Lower leg skin (tissue), 4 donors: ENCODE results near the gene ASH1L. TPM values are rescaled to one million over a fixed set of nuclear protein-coding genes. Genes with fewer than 3 reads are reported as not detected.
A peak's percentile ranks its signal among the peaks of the same experiment; 100 is the strongest.

Source experiments
- DNase-seq, 2 donors: peaks; one replicate each; pipeline ENCODE4 v3.0.0-alpha.2; 2019; ENCODE audit warnings: low spot score in 2 of 2
- H3K4me3 ChIP-seq: fragments of 200-600 bp; sonication (generic); 2 replicates; pipeline ENCODE4 v1.5.1; 2017; ENCODE audit warnings: mild to moderate bottlenecking, low read depth; ENCODE audit not compliant: poor library complexity, severe bottlenecking
- POLR2A ChIP-seq, 2 donors: fragments of 450-650 bp; IDR thresholded peaks; one replicate each; pipeline ENCODE4 v1.6.1; 2016 to 2017; ENCODE audit warnings: antibody characterized with exemption in 2 of 2, mild to moderate bottlenecking in 1 of 2, moderate library complexity in 1 of 2
- WGBS, 2 donors: methylation state at CpG; one replicate each; pipeline ENCODE4 v1.1.5; 2018; 5-methylcytosine and 5-hydroxymethylcytosine counted together
- intact Hi-C: fragments of 100-400 bp; cut with DNase I; formaldehyde crosslinking; loops from one replicate; pipeline ENCODE4 v1.15.0; 2023; ENCODE audit warnings: low total_unique reads
- total RNA-seq, 4 donors: library from RNA; depleted of rRNA; stranded (reverse); fragments of >200 nt; gene quantifications; one replicate each; pipeline ENCODE4 v1.1.0, GENCODE V29; 2016
- TF ChIP-seq, protein P1 (sequence below), 3 donors: fragments of 450-650 bp; IDR thresholded peaks; one replicate each; pipeline ENCODE4 v1.5.1; 2016; ENCODE audit warnings: antibody characterized with exemption in 3 of 3, mild to moderate bottlenecking in 3 of 3, moderate library complexity in 2 of 3

The ASH1L gene
- total RNA-seq, 4 donors from 2014 or later, result 40.6 to 59.4 (median 49.9) TPM

DNA sequence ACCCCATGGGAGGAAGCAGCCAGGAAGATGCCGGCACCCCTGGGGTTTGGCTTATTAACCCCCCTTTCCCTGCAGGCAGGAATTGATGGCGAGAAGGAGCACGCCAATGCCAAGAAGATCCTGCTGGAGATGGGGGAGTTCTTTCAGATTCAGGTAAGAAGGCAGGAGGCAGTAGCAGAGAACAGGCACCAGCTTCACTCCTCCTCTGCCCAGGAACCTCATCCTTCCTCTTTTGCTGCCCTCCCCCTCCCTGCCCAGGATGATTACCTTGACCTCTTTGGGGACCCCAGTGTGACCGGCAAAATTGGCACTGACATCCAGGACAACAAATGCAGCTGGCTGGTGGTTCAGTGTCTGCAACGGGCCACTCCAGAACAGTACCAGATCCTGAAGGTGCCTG, 243.1 kb downstream of the ASH1L start:
- intact Hi-C loops, result no loop called here
- no peak overlapping the region for H3K4me3 ChIP-seq
- TF ChIP-seq POLR2A (IDR thresholded peaks at IDR 0.05), result no peak
- TF ChIP-seq, protein P1, sequence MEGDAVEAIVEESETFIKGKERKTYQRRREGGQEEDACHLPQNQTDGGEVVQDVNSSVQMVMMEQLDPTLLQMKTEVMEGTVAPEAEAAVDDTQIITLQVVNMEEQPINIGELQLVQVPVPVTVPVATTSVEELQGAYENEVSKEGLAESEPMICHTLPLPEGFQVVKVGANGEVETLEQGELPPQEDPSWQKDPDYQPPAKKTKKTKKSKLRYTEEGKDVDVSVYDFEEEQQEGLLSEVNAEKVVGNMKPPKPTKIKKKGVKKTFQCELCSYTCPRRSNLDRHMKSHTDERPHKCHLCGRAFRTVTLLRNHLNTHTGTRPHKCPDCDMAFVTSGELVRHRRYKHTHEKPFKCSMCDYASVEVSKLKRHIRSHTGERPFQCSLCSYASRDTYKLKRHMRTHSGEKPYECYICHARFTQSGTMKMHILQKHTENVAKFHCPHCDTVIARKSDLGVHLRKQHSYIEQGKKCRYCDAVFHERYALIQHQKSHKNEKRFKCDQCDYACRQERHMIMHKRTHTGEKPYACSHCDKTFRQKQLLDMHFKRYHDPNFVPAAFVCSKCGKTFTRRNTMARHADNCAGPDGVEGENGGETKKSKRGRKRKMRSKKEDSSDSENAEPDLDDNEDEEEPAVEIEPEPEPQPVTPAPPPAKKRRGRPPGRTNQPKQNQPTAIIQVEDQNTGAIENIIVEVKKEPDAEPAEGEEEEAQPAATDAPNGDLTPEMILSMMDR (IDR thresholded peaks at IDR 0.05), result no peak
- DNase-seq, result no peak
- 69 to 81% methylated on average over 5 of the region's 5 CpGs for WGBS, 2 donors

DNA sequence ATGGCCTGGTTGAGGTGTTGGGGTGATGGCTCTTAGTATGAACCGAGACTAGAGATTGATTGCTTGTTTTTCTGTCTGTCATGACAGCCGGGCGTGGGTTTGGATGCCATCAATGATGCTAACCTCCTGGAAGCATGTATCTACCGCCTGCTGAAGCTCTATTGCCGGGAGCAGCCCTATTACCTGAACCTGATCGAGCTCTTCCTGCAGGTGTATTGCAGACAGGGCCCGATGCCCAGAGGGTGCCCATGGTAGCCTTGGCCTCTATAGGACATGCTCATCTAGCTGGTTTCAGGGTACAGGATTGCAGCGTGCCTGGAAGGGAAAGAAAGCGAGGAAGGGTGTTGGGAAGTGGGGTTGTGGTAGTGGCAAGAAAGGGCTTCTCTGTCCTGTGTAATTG, 244.5 kb downstream of the ASH1L start:
- TF ChIP-seq, protein P1 (IDR thresholded peaks at IDR 0.05), result no peak
- TF ChIP-seq POLR2A (IDR thresholded peaks at IDR 0.05), result no peak
- intact Hi-C loops, result no loop called here
- H3K4me3 ChIP-seq, result no peak overlapping the region
- WGBS, 2 donors, result 90 to 97% methylated on average over 9 of the region's 9 CpGs
- DNase-seq, result no peak

DNA sequence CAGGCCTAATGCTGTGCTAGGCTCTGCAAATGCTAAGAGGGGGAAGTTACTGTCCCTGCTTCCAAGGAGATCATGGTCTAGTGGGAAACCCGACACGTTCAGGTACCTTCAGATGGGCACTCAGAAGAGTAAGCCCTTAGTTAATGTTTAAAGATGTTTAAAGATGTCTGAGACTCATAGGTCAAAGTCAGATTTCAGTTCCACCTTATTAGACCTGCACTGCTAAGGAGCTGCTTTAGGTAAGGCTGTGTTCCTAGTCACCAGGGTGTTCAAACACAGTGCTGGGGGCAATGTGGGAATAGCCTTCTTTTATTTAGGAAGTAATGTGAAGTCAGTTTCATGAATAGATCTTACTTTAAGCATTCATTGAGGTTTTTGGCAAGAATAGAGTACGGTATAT, 245.7 kb downstream of the ASH1L start:
- 86 to 92% methylated on average over 3 of the region's 3 CpGs for WGBS, 2 donors
- TF ChIP-seq, protein P1 (IDR thresholded peaks at IDR 0.05), result no peak
- TF ChIP-seq POLR2A (IDR thresholded peaks at IDR 0.05), result no peak
- H3K4me3 ChIP-seq, result no peak overlapping the region
- intact Hi-C loops, result no loop called here
- no peak for DNase-seq

DNA sequence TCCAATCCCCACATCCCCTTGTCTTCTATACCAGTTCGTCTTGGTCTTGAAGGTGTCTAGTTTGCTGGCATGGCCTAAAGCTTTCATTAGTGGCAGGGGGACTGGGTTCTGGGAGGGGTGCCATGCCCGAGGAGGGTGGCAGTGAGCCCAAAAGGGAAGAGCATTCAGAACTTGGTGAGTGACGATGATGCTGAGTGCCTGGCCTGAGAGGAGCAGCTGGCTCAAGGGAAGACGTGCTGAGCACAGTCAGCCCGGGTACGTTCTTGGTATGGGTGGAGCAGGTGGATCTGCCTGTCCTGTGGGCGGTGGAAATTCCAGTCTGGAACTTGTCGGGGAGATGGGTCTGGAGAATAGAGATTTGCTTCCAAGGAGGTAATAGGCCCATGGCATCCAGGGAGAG, 249.3 kb downstream of the ASH1L start:
- no peak for TF ChIP-seq POLR2A (IDR thresholded peaks at IDR 0.05)
- TF ChIP-seq, protein P1 (IDR thresholded peaks at IDR 0.05), result no peak
- WGBS, 2 donors, result 55 to 61% methylated on average over 8 of the region's 8 CpGs
- no peak for DNase-seq
- intact Hi-C loops, result no loop called here
- no peak overlapping the region for H3K4me3 ChIP-seq

DNA sequence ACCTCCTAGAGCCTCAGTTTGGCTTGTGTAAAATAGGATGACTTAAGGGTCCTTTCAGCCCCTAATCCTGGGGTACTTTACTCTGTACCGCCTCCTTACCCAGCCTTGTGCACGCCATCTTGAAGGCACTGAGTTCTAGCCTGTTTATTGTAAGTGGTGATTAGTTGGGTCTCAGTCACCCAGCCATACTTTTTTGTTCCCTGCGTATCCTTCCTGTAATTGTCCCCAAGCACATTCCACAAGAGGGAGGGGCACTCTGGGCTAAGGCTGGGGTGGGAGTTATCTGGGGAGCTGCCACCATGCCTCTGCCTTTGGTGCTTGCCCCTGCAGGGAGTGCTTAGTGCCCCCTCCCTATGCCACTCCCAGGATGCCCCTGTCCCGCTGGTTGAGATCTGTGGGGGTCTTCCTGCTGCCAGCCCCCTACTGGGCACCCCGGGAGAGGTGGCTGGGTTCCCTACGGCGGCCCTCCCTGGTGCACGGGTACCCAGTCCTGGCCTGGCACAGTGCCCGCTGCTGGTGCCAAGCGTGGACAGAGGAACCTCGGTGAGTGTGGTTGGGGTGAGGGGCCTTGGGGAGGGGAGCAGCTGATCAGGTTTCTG, 253.1 kb downstream of the ASH1L start:
- peak overlapping the region; percentile 71 for H3K4me3 ChIP-seq
- no peak for DNase-seq
- intact Hi-C loops, result no loop called here
- TF ChIP-seq, protein P1 (IDR thresholded peaks at IDR 0.05), result no peak
- no peak for TF ChIP-seq POLR2A (IDR thresholded peaks at IDR 0.05)
- 1 to 19% methylated on average over 5 to 11 of the region's 11 CpGs for WGBS, 2 donors
